NCI-H774 (cell line): ENCODE data around the gene INTS15.
"Not testable (repeated sequence)": the region's sequence is repeated elsewhere in the genome, so short reads cannot be mapped to it uniquely, and the experiment has no call there.

Experiments used
- DNase-seq: peaks from one replicate; lab custom pipeline; 2025; lab: John Stamatoyannopoulos, UW

INTS15 gene

DNA sequence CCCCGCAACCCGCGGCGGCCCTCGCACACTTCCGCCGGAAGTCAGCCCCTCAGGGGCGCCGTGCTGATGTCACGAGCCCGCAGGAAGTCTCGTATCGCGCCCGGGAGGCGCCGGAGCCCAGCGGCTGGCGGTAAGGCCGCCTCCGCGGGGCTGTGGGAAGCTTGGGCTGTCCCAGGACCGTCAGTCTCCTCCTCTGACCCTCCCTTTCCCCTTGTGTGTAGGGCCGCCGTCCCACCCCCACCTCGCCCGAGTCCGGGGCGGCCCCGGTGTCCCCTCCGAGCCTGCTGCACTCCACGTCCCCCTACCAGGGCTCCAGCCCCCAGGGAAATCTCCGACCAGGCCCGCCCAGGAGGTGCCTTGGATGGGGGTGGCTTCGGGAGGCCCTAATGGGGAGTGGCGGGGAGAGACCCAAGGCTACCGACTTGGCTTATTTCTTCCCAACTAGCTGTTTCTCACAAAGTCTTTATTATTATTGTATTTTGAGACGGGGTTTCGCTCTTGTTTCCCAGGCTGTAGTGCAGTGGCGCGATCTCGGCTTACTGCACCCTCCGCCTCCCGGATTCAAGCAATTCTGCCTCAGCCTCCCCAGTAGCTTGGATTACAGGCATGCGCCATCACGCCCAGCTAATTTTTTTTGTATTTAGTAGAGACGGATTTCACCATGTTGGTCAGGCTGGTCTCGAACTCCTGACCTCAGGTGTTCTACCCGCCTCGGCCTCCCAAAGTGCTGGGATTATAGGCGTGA lies 12.3 kb upstream of the INTS15 start, which contains the start of gene ZDHHC4:
Gene ZDHHC4, plus strand, starts transcription at position 86 of the 745 bp plus-strand sequence. CDS start 3,108 bp downstream, outside the sequence.
- DNase-seq = peak; percentile 91

DNA sequence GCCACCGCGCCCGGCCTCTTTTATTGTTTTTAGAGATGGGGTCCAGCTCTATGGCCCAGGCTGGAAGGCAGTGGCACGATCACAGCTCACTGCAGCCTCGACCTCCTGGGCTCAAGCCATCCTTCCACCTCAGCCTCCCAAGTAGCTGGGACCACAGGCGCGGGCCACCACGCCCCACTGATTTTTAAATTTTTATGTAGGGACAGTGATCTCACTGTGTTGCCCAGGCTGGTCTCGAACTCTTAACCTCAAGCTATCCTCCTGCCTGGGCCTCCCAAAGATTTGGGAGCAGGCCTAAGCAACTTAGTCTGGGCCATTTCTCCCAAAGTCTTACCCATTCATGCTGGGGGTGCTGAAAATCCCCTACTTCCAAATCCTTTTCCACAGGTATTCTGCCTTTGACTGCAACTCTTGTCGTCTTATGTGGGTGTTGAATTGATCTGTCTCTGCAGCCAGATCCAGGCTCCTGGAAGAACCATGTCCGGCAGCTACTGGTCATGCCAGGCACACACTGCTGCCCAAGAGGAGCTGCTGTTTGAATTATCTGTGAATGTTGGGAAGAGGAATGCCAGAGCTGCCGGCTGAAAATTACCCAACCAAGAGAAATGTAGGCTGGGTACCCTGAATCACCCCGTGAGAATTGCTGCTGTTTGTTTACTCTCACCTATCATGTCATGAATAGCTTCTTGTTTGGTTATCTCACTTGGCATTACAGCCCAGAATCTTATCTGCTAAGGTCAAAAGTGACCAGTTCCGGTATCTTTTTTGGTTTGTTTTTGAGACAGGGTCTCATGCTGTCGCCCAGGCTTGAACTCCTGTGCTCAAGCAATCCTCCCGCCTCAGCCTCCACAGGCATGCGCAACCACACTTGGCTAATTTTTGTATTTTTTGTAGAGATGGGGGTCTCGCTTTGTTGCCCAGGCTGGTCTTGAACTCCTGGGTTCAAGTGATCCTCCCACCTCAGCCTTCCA lies 11.4 kb upstream of the INTS15 start:
- no peak for DNase-seq

DNA sequence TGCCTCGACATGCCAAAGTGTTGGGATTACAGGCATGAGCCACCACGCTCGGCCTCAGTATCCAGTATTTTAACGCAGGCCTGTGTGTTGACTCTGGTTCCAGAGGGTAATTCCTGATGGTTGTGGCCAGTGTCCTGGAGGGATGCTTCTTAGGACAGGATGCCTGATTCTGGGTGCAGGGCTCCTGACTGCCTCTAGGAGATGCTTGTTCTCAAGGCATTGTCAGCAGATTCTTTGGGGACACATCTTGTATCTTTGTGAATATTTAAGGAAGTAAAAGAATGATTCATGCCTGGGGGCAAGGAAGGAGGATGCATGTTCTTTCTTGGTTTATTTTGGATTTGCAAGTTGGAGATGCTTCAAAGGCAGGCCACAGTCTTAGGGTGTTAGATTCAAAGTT lies 10.4 kb upstream of the INTS15 start:
- no peak for DNase-seq

DNA sequence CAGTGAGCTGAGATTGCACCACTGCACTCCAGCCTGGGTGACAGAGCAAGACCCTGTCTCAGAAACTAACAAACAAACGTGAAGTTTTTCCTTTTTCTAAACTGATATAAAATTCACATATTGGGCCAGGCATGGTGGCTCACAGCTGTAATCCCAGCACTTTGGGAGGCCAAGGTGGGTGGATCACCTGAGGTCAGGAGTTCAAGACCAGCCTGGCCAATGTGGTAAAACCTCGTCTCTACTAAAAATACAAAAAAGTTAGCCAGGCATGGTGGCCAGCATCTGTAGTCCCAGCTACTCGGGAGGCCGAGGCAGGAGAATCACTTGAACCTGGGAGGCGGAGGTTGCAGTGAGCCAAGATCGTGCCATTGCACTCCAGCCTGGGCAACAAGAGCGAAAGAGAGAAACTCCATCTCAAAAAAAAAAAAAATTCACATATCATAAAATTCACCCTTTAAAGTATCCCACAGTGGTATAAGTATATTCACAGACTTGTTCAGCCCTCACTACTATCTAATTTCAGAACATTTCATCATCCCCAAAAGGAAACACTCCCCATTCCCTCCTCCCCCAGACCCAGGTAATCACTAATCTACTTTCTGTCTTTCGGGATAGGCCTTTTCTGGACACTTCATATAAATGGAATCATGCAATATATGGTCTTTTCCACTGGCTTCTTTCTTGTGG lies 3.9 kb upstream of the INTS15 start:
- not testable (repeated sequence) for DNase-seq

DNA sequence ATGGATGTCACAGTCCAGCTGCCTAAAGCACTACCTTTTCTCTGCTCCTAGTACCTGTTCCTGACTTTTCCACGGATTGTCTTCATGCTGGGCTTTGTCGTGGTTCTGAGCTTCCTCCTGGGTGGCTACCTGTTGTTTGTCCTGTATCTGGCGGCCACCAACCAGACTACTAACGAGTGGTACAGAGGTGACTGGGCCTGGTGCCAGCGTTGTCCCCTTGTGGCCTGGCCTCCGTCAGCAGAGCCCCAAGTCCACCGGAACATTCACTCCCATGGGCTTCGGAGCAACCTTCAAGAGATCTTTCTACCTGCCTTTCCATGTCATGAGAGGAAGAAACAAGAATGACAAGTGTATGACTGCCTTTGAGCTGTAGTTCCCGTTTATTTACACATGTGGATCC lies 1.3 kb upstream of the INTS15 start:
- DNase-seq = no peak

GRCh38 chr7:6589151-6589828 lies 531 bp upstream of the INTS15 start:
- DNase-seq = no peak

- DNase-seq = no peak
These were observed 857 bp downstream of the INTS15 start for GRCh38 chr7:6590645-6591110.

- DNase-seq = no peak
These were observed 10.3 kb downstream of the INTS15 start for GRCh38 chr7:6600093-6600492.

- no peak for DNase-seq
These were observed 14.6 kb downstream of the INTS15 start for GRCh38 chr7:6604458-6604857.

GRCh38 chr7:6606866-6607583 lies 17.2 kb downstream of the INTS15 start:
- DNase-seq = no peak

DNA sequence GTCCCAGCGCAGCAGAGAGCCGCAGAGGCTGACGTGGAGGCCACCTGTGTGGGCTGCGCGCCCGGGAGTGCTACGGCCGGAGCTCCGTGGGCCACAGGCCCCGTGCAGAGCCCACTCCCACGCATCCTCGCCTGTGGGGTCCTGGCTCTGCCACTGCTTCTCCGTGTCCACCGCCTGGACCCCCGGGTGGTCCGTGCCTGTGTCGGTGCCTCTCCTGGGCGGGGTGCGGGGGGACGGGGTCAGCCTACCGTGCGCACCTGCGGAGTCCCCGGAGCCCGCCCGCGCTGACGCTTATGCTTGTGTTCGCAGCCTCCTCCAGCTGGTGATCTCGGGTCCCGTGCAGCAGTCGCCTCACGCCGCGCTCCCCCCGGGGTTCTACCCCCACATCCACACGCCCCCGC lies 17.8 kb downstream of the INTS15 start:
- no peak for DNase-seq

DNA sequence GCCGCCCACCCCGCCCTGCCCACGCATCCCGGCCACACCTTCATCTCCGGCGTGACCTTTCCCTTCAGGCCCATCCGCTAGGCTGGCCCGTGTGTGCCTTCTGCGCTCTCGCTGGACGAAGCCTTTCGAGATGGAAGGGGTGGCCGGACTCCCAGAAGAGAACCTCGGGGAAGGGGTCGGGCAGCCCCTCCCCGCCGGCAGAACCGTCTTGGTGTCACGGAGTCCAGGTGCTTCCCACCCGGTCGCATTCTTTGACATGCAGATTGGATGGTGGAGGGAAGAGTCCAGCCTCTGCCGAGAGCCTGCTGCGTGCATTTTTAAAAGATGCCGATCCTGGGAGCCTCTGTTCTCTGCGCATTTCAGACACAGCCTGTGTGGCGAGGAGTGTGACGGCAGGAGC lies 18.3 kb downstream of the INTS15 start:
- no peak for DNase-seq

GRCh38 chr7:6608794-6609193 lies 19.0 kb downstream of the INTS15 start:
- no peak for DNase-seq

DNA sequence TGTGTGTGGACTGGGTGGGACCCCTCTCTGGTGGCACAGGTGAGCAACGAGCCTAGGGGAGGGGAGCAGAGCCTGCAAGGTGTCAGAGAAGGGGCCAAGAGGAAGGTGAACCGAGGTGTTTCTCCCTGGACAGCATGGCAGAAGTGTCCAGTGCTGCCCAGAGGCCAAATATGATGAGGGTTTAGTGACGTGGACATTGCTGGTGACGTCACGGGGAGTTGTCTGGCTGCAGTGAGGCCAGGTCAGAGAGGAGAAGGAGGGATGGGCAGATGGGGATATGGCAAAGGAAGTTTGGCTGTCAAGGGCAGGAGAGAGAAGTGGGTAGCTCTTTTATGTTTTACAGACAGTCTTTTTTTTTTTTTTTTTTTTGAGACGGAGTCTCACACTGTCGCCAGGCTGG lies 23.0 kb downstream of the INTS15 start:
- DNase-seq = no peak

GRCh38 chr7:6613706-6614105 lies 23.9 kb downstream of the INTS15 start:
- DNase-seq = no peak

DNA sequence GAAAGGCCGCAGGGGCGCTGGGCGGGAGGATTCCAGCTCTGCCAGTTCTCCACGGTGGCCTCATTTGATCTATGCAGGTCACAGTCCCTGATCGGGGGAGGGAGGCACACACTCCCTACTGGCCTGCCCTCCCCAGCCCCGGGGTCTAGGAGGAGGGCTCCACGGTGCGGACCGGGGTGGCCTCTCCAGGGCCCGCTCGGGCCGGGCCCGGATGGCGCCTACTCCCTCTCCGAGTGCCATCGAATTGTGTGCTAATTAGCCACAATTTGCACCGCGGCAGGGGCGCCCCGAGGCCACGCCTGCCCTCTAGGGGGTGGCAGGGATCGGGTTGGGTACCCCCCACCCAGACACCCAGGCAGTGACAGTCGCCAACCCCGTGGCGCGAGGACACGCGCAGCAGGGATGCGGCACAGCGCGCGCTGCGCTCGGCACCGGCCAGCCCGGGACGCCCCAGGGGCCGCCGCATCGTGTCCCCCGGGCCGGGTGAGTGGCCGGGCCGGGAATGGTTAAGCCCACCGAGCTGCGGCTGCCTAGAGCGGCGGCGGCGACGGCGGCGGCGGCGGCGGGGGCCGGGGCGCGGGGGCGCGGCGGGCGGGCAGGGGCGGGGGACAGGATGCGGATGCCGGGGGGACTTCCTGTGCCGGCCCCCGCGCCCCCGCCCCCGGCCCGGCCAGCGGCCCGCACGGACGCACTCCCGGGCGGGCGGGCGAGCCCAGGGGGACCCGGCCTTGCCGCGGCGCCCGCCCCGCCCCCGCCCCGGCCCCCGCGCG lies 25.3 kb downstream of the INTS15 start, which contains the start of gene ZNF853:
Gene ZNF853, plus strand, starts transcription at position 658 of the 770 bp plus-strand sequence. CDS start 565 bp downstream, outside the sequence.
- no peak for DNase-seq

- DNase-seq = peak; percentile 52
These were observed 26.1 kb downstream of the INTS15 start for GRCh38 chr7:6615723-6616555.

- DNase-seq = no peak
These were observed 27.2 kb downstream of the INTS15 start for GRCh38 chr7:6616854-6617643.
